Fibroblast of skin of abdomen (primary cell): ENCODE measurements around the gene DLG2.
"Not testable (repeated sequence)": the region's sequence is repeated elsewhere in the genome, so short reads cannot be mapped to it uniquely, and the experiment has no call there.

Experiments
- DNase-seq: peaks from one replicate; pipeline ENCODE4 v3.0.0-alpha.2; 2013

The DLG2 gene

GRCh38 chr11:84825106-84825660 is 802.0 kb downstream of the DLG2 start:
- peak; percentile 13 for DNase-seq

GRCh38 chr11:84824624-84825023 is 802.5 kb downstream of the DLG2 start:
- DNase-seq = peak; percentile 20

GRCh38 chr11:84819537-84819936 is 807.6 kb downstream of the DLG2 start:
- DNase-seq = peak; percentile 13

- peak; percentile 16 for DNase-seq
Measured at GRCh38 chr11:84819128-84819527, 808.0 kb downstream of the DLG2 start.

GRCh38 chr11:84817998-84818397 is 809.1 kb downstream of the DLG2 start:
- peak; percentile 61 for DNase-seq

GRCh38 chr11:84812471-84812969 is 814.6 kb downstream of the DLG2 start:
- DNase-seq = peak; percentile 87

GRCh38 chr11:84806354-84806753 is 820.8 kb downstream of the DLG2 start:
- no peak for DNase-seq

GRCh38 chr11:84804041-84804440 is 823.1 kb downstream of the DLG2 start:
- no peak for DNase-seq

GRCh38 chr11:84800755-84801346 is 826.3 kb downstream of the DLG2 start:
- peak; percentile 62 for DNase-seq

- no peak for DNase-seq
Measured at GRCh38 chr11:84799112-84799511, 828.0 kb downstream of the DLG2 start.

- DNase-seq = no peak
Measured at GRCh38 chr11:84795698-84796097, 831.4 kb downstream of the DLG2 start.

- no peak for DNase-seq
Measured at GRCh38 chr11:84794663-84795443, 832.3 kb downstream of the DLG2 start.

GRCh38 chr11:84793318-84793717 is 833.8 kb downstream of the DLG2 start:
- DNase-seq = no peak

GRCh38 chr11:84790849-84791427 is 836.2 kb downstream of the DLG2 start:
- no peak for DNase-seq

- DNase-seq = peak; percentile 4
Measured at GRCh38 chr11:84788220-84788619, 838.9 kb downstream of the DLG2 start.

GRCh38 chr11:84784158-84784557 is 843.0 kb downstream of the DLG2 start:
- not testable (repeated sequence) for DNase-seq

- peak; percentile 39 for DNase-seq
Measured at GRCh38 chr11:84780689-84781293, 846.4 kb downstream of the DLG2 start.

GRCh38 chr11:84775503-84775902 is 851.6 kb downstream of the DLG2 start:
- DNase-seq = no peak

GRCh38 chr11:84763931-84764330 is 863.2 kb downstream of the DLG2 start:
- no peak for DNase-seq

- DNase-seq = no peak
Measured at GRCh38 chr11:84757711-84758110, 869.4 kb downstream of the DLG2 start.

GRCh38 chr11:84751371-84751770 is 875.8 kb downstream of the DLG2 start:
- DNase-seq = no peak

- DNase-seq = no peak
Measured at GRCh38 chr11:84747871-84748270, 879.3 kb downstream of the DLG2 start.

- DNase-seq = no peak
Measured at GRCh38 chr11:84740050-84740449, 887.1 kb downstream of the DLG2 start.
